NCI-H2107 treated with DMSO at 0.1 percent for 48 hours (cell line): Measurements from ENCODE around the gene TAF1.
"Not testable (repeated sequence)": the region's sequence is repeated elsewhere in the genome, so short reads cannot be mapped to it uniquely, and the experiment has no call there.

ENCODE experiments used
- DNase-seq: peaks from one replicate; lab custom pipeline; 2025; ENCODE audit not compliant: unreplicated experiment; lab: John Stamatoyannopoulos, UW

TAF1 gene

DNA sequence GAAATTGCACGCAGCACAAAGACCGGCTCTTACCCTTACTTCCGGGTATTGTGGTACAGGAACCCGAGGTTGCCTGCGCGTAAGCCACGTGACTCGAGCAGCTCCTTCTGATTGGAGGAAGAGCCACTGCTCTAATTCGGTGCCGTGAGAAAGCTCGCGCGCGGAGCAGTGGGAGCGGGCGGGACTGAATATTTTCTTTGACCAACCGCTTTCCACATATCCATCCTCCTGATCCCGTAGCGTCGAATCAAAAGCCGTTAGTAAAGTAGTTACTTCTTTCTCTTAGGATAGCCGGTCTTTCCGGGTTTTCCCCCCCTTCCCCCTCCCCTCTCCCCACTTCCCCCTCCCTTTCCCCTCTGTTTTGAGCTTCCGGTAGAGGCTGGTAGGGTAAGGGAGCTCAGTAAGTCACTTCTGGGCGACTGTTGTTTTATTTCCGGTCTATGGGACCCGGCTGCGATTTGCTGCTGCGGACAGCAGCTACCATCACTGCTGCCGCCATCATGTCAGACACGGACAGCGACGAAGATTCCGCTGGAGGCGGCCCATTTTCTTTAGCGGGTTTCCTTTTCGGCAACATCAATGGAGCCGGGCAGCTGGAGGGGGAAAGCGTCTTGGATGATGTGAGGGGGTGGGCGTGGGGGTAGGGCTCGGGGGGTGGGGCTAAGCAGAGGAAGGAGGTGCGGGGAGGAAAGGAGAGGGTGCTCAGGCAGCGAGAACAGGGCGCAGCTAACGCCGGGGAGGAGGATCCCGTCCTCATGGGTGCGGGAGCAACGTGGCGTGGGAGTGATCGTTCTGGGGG is at the start of gene TAF1:
TAF1 (plus strand) TSS at position 483 of the 799 bp plus-strand sequence; CDS start at position 501, 18 bp downstream.
- DNase-seq: peak; percentile 98

- not testable (repeated sequence) for DNase-seq
Observed at GRCh38 chrX:71316959-71317358, 49.2 kb upstream of the TAF1 start.

DNA sequence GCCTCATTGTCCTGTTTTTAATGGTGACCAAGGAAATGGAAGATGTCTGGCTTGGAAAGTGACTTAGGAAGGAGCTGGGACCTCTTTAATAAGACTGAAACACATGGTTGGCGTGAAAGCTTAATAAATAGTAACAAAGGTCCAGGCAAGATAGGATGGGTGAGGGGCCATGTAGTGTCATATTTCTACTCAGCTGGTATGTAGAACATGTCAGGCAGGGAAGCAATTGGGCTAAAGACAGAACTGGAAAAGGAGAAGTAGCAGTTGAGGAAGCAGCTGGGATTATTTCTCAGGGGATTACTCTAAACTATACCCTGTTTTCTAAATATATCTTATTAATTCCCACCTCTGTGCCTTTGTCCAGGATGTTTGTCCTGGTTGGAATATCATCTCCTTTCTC is 46.0 kb upstream of the TAF1 start:
- no peak for DNase-seq

DNA sequence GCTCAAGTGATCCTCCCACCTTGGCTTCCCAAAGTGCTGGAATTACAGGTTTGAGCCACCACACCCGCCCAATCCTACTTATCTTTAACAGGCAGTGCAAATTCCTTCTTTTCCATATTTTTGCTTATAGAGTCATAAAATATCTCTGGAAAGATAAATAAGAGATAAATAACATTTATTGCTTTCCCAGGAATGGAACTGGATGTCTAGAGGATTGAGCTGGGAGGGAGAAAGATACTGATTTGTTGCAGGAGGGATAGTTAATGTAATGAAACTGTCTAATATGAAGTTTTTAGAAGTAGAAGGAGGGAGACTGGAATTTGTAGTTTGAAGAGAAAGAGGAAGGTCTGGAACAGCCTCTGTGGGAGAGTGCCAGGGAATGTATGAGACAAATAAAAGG is 44.4 kb upstream of the TAF1 start:
- DNase-seq: no peak

GRCh38 chrX:71324452-71324851 is 41.7 kb upstream of the TAF1 start:
- DNase-seq: not testable (repeated sequence)

DNA sequence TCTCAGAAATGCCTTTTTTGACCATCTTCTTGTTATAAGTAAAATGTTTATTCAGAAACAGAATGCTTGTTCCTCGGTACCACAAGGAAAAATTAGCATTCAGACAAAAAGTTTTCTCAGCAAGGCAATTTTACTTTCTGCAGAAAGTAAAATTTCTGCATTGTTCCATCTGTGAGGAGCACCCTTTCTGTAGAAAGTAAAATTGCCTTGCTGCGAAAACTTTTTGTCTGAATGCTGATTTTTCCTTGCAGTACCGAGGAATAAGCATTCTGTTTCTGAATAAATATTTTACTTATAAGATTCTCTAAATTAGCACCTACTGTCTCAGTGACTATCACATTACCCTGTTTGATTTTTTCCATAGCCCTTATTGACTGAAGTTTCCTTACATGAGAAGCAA is 39.8 kb upstream of the TAF1 start:
- no peak for DNase-seq

GRCh38 chrX:71349151-71349665 is 16.9 kb upstream of the TAF1 start:
- DNase-seq: not testable (repeated sequence)

GRCh38 chrX:71349867-71350266 is 16.3 kb upstream of the TAF1 start:
- DNase-seq: not testable (repeated sequence)

DNA sequence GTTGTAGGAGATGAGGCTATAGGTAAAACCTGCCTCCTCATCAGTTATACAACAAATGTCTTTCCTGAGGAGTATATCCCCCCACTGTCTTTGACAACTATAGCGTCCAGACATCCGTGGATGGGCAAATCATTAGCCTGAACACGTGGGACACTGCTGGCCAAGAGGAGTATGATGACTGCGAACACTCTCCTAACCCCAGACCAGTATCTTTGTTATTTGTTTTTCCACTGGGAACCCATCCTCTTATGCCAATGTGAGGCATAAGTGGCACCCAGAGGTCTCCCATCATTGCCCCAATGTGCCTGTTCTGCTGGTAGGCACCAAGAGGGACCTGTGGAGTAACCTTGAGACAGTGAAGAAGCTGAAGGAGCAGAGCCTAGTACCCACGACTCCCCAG is 13.7 kb upstream of the TAF1 start:
- DNase-seq: not testable (repeated sequence)

DNA sequence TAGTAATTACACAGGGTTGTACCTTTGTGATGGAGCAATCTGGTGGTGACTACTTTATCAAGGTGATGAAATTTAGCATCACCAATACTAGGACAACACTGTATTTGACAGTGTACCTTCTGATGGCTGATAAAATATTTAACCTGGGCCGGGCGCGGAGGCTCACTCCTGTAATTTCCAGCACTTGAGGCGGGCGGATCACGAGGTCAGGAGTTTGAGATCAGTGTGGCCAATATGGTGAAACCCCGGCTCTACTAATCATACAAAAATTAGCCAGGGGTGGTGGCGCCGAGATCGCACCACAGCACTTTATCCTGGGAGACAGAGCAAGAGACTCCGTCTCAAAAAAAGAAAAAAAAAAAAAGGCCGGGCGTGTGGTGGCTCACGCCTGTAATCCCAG is 1.9 kb upstream of the TAF1 start:
- no peak for DNase-seq

- DNase-seq: no peak
Observed at GRCh38 chrX:71365356-71365874, 742 bp upstream of the TAF1 start.

GRCh38 chrX:71366674-71367256 is 608 bp downstream of the TAF1 start:
- no peak for DNase-seq

GRCh38 chrX:71367396-71367795 is 1.2 kb downstream of the TAF1 start:
- DNase-seq: no peak

- DNase-seq: no peak
Observed at GRCh38 chrX:71372388-71372787, 6.2 kb downstream of the TAF1 start.

- DNase-seq: no peak
Observed at GRCh38 chrX:71378732-71379131, 12.6 kb downstream of the TAF1 start.

- not testable (repeated sequence) for DNase-seq
Observed at GRCh38 chrX:71391725-71392124, 25.6 kb downstream of the TAF1 start.

GRCh38 chrX:71393919-71394318 is 27.8 kb downstream of the TAF1 start:
- no peak for DNase-seq

DNA sequence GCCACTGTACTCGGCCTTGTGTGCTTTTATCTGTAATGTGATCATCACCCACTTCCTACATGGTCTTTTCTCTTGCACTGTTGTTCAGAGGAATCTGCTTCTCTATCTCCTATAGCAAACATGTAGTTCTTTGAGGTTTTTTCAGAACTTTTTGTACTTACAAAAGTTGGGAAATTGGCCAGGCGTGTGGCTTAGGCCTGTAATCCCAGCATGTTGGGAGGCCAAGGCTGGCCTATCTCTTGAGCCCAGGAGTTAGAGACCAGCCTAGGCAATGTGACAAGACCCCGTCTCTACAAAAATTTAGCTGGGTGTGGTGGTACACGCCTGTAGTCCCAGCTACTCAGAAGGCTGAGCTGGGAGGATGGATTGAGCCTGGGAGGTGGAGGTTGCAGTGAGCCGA is 30.4 kb downstream of the TAF1 start:
- no peak for DNase-seq

DNA sequence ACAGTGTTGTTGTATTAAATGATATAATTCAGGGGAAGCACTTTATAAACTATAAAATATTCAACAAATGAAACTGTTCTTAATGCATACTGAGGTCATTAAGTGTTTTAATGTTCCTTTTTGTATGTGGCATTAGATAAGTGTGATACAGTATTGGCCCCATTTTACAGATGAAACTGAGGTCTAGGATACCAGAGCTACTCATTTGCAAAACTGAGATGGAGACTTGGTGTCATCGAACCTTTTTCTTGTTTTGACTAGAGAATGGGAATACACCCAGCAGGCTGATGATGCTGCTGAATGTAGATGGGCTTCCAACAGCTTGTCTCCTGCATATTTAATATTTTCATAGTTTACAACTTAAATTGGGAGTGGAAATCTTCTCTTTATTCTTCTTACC is 34.6 kb downstream of the TAF1 start:
- DNase-seq: no peak

DNA sequence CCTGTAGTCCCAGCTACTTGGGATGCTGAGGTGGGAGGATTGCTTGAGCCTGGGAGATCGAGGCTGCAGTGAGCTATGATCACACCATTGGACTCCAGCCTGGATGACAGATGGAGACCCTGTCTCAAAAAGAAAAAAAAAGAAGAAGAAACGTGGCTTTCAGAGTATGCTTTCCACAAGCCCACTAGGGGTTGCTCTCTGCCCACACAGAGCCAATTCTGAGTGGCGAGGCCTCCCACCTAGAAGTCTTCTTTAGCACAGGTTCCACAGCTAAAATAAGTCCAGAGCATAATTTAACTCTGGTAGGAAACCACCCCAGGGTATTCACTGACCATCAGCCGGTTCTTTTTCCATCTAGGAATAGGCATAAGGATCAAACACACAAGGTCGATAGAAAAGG is 50.1 kb downstream of the TAF1 start:
- DNase-seq: not testable (repeated sequence)

DNA sequence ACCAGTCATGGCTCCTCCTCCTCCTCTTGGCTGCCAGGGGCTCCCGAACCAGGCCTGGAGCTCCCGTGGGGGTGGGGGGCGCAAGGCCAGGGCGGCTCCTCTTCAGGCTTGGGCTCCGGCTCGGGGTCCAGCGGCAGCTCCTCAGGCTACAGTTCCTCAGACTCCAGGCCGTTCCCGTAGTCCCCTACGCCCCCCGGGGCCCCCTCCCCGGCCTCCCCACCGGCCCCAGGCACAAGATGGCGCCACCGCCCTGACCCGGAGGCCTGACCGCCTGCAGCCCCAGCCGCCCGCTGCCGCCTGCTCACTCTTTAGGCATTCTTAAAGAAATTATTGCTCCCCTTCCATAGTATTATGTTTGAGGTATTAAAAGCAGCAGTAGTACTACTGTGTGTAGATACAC is 54.5 kb downstream of the TAF1 start:
- no peak for DNase-seq

DNA sequence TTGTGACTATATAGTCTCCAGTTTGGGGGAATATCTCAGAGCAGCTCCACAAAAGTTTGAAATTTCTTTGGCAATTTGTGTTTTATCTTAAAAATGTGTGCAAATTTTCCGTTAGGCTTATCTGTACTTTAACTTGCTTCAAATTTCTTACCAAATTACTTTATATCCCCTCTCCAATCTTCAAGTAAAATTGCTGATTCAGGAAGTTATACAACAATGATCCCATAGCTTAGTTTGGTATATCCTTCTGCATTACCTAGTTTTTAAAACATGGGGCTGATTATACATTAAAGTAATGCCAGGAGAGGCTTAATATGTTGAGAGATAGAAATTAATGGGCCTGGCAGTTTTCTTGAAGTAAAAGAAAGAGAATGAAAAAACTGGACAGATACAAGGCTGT is 66.6 kb downstream of the TAF1 start:
- no peak for DNase-seq
